ENCODE data around the gene NFS1.
"Not testable (repeated sequence)": the region's sequence is repeated elsewhere in the genome, so short reads cannot be mapped to it uniquely, and the experiment has no call there.

Gene NFS1

DNA sequence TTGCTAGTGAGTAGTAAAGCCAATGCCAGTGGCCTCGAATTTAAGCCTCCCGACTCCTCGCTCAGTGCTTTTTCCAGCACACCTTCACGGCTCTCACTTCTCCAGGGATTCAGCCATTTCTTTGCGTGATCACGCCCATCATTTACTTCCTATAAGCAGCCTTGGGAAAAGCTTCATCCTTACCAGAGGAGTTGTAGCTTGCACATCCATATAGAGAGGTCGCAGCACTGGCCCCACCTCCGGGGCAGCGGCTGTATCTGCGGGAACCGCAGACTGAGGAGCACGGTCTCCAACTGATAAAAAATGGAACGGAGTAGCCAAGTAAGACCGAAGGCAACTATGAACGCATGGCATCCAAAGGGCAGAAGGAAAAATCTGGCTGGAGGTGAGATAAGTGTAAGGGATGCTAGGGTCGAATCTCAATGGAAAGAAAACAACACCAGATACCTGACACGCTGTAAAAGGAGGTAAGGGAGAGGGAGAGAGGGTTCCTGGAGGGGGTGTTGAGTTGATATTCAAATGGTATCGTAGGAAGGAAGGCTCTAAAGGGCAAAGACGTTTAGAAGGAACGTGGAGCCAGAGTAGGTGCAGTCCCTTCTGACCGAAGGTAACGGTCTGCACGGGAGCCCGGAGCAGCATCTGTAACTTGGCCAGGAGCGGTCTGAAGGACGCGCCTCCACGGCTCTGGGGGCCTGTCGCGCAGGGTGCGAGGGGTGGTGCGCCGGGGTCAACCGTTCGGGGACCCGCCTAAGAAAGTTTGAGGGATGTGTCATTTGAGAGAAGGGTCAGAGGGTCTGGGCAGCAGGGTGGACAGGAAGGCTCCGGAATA, 640 bp downstream of the NFS1 start:
- no peak for DNase-seq (ENCODE audit: low read depth)
- peak overlapping the region; percentile 98 for H3K4me3 ChIP-seq (ENCODE audit: low read depth, low read length)
- TF ChIP-seq, protein P1, sequence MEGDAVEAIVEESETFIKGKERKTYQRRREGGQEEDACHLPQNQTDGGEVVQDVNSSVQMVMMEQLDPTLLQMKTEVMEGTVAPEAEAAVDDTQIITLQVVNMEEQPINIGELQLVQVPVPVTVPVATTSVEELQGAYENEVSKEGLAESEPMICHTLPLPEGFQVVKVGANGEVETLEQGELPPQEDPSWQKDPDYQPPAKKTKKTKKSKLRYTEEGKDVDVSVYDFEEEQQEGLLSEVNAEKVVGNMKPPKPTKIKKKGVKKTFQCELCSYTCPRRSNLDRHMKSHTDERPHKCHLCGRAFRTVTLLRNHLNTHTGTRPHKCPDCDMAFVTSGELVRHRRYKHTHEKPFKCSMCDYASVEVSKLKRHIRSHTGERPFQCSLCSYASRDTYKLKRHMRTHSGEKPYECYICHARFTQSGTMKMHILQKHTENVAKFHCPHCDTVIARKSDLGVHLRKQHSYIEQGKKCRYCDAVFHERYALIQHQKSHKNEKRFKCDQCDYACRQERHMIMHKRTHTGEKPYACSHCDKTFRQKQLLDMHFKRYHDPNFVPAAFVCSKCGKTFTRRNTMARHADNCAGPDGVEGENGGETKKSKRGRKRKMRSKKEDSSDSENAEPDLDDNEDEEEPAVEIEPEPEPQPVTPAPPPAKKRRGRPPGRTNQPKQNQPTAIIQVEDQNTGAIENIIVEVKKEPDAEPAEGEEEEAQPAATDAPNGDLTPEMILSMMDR (IDR thresholded peaks at IDR 0.05; ENCODE audit: low read depth, low read length, missing control alignments) = no peak
- in situ Hi-C loops (cut with HindIII; ENCODE audit: low sequenced_read_pairs) = no loop called here

DNA sequence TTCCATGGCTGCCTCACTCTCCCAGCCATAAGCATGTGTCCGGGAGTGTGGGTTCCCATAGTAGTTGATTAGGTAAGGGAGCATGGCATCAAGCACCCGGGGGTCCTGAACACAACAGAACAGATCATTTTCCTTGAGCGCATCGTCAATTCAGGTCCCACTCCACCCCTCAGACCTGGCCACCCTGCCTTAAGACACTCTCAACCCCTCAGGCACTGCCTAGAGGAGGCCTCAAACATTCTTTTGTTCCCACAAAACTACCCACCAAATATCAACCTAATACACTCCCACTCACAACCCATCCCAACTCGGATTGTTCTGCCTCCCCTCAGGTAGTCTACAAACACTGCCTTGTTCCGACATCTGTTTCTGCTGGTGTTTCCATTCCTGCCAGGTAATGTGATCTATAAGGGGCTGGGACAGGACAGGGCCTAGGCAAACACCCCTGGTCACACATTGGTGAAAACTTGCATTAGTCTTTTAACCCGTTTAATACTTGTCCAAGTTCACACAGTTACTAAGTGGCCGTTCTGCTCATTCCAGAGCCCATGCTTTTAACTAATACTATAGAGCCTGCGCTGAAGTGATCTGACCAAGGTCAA, 1.4 kb downstream of the NFS1 start:
- in situ Hi-C loops (cut with HindIII; ENCODE audit: low sequenced_read_pairs) = no loop called here
- H3K4me3 ChIP-seq (ENCODE audit: low read depth, low read length) = peak overlapping the region; percentile 98
- TF ChIP-seq, protein P1 (IDR thresholded peaks at IDR 0.05; ENCODE audit: low read depth, low read length, missing control alignments) = no peak
- no peak for DNase-seq (ENCODE audit: low read depth)

DNA sequence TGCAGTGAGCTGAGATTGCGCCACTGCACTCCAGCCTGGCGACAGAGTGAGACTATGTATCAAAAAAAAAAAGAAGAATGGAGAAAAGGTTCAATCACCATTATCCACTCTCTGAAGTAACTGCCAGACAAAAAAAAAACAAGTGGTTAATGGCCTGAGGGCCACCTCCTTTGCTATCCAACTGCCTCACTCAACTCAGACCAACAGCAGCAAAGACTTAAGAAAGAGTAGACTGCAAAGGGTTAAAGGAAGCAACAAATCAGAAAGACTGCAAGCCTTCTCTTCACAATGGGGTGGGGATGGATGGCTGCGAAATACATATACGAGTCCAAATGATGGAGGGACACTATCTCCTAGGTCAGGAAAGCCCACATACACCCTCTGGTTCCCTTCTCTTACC, 3.2 kb downstream of the NFS1 start:
- in situ Hi-C loops (cut with HindIII; ENCODE audit: low sequenced_read_pairs) = no loop called here

DNA sequence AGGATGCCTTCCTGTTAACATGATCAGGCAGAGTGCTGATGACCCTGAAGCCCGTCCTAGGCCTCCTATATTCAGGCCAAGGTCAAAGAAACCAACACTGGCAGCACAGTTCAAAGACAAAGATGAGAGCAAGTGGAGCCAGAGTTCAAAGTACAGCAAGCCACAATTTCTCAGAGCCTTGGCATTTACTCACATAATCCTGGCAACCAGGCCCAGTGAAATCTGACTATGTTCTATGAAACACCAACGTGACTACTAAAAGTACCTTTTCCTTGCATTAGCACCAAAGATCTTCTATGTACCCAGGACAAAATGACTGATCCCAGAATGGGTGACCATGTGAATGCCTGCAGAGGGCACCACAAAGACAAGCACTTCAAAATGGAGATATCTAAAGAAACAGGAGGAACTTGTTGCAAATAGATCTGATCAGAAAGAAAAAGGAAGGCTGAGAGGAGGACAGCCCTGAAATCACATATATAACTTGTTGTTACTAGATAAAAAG, 3.9 kb downstream of the NFS1 start:
- in situ Hi-C loops (cut with HindIII; ENCODE audit: low sequenced_read_pairs) = no loop called here
- no peak overlapping the region for H3K4me3 ChIP-seq (ENCODE audit: low read depth, low read length)
- DNase-seq (ENCODE audit: low read depth) = no peak
- TF ChIP-seq, protein P1 (IDR thresholded peaks at IDR 0.05; ENCODE audit: low read depth, low read length, missing control alignments) = no peak

More for the DNA sequence above, 3.2 kb downstream of the NFS1 start:
- no peak for DNase-seq (ENCODE audit: low read depth)
- TF ChIP-seq, protein P1 (IDR thresholded peaks at IDR 0.05; ENCODE audit: low read depth, low read length, missing control alignments) = no peak
- no peak overlapping the region for H3K4me3 ChIP-seq (ENCODE audit: low read depth, low read length)

DNA sequence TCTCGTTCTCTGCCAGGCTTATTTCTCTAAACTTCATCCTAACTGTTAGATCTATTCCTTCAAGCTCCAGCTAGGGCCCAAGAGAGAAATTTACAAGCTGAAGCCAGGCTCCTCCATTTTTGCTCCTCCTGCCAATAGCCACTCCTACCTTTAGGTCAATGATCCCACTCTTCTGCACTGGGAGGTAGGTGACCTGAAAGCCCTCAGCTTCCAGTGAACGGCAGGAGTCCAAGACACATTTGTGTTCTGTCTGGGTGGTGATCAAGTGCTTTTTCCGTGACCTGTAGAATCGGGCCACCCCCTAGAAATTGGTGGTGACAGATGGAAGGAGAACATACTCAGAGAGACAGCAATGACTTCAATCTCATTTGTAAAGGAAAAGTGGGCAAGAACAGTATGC, 8.9 kb downstream of the NFS1 start:
- DNase-seq (ENCODE audit: low read depth) = no peak
- TF ChIP-seq, protein P1 (IDR thresholded peaks at IDR 0.05; ENCODE audit: low read depth, low read length, missing control alignments) = no peak
- H3K4me3 ChIP-seq (ENCODE audit: low read depth, low read length) = no peak overlapping the region
- in situ Hi-C loops (cut with HindIII; ENCODE audit: low sequenced_read_pairs) = no loop called here

DNA sequence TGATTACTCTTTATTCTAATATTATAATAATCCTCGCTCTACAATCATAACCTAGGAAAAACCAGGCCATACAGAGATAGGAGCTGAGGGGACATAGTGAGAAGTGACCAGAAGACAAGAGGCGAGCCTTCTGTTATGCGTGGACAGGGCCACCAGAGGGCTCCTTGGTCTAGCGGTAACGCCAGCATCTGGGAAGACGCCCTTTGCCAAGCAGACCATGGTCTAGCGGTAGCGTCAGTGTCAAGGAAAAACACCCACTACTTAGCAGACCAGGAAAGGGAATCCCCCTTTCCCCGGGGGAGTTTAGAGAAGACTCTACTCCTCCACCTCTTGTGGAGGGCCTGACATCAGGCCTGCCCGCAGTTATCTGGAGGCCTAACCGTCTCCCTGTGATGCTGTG, 12.3 kb downstream of the NFS1 start:
- DNase-seq (ENCODE audit: low read depth); H3K4me3 ChIP-seq (ENCODE audit: low read depth, low read length); in situ Hi-C loops (cut with HindIII; ENCODE audit: low sequenced_read_pairs): not testable (repeated sequence)

DNA sequence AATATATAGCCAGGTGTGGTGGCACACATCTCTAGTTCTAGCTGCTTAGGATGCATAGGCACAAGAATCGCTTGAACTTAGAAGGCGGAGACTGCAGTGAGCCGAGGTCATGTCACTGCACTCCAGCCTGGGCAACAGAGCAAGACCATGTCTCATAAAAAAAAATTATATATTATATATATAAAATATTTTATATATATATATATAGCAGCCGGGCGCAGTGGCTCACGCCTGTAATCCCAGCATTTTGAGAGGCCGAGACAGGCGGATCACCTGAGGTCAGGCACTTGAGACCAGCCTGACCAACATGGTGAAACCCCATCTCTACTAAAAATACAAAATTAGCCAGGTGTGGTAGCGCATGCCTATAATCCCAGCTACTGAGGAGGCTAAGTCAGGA, 13.8 kb downstream of the NFS1 start:
- H3K4me3 ChIP-seq (ENCODE audit: low read depth, low read length); in situ Hi-C loops (cut with HindIII; ENCODE audit: low sequenced_read_pairs); DNase-seq (ENCODE audit: low read depth): not testable (repeated sequence)
